Neural progenitor cell (in vitro differentiated cells): Measurements from ENCODE around the gene SLC25A29. TPM values are rescaled to one million over a fixed set of nuclear protein-coding genes. Genes with fewer than 3 reads are reported as not detected.

Experiments
- DNase-seq: peaks from one replicate; pipeline ENCODE4 v3.0.0-alpha.2; 2016; ENCODE audit warnings: low spot score
- H2AFZ ChIP-seq: fragments of 200-600 bp; sonication (generic); replicated peaks from 2 replicates; pipeline ENCODE4 v1.6.1; 2016; ENCODE audit warnings: antibody characterized with exemption
- H3F3A ChIP-seq: fragments of 200-600 bp; sonication (generic); 2 replicates; pipeline ENCODE4 v1.6.1; 2016; ENCODE audit warnings: antibody characterized with exemption, low read depth
- H3K27ac ChIP-seq: fragments of 200-600 bp; sonication (generic); 2 replicates; pipeline ENCODE4 v1.5.1; 2016; ENCODE audit warnings: mild to moderate bottlenecking
- H3K27me3 ChIP-seq: fragments of 200-600 bp; sonication (generic); 2 replicates; pipeline ENCODE4 v1.6.1; 2016; ENCODE audit warnings: mild to moderate bottlenecking, moderate library complexity
- H3K36me3 ChIP-seq: fragments of 200-600 bp; sonication (generic); 2 replicates; pipeline ENCODE4 v1.5.1; 2016
- H3K4me1 ChIP-seq: fragments of 200-600 bp; sonication (generic); 2 replicates; pipeline ENCODE4 v1.6.1; 2016; ENCODE audit warnings: mixed run types
- H3K4me2 ChIP-seq: fragments of 200-600 bp; sonication (generic); 2 replicates; pipeline ENCODE4 v1.6.1; 2016
- H3K4me3 ChIP-seq: fragments of 200-600 bp; sonication (generic); 2 replicates; pipeline ENCODE4 v1.5.1; 2016
- H3K79me2 ChIP-seq: fragments of 200-600 bp; sonication (generic); 2 replicates; pipeline ENCODE4 v1.6.1; 2016; ENCODE audit warnings: low read depth
- H3K9ac ChIP-seq: fragments of 200-600 bp; sonication (generic); 2 replicates; pipeline ENCODE4 v1.6.1; 2016
- H3K9me3 ChIP-seq: fragments of 200-600 bp; sonication (generic); 2 replicates; pipeline ENCODE4 v1.5.1; 2016; ENCODE audit warnings: low read depth
- H4K20me1 ChIP-seq: fragments of 200-600 bp; sonication (generic); 2 replicates; pipeline ENCODE4 v1.6.1; 2016; ENCODE audit warnings: low read depth
- H3K27ac Mint-ChIP-seq: 3 replicates; pipeline ENCODE4 v1.8.0; 2021; ENCODE audit warnings: mixed read lengths
- H3K27me3 Mint-ChIP-seq: 2 replicates; pipeline ENCODE4 v1.8.0; 2022; ENCODE audit warnings: low read depth, mild to moderate bottlenecking, inconsistent platforms, moderate library complexity, mixed read lengths; ENCODE audit not compliant: insufficient read depth
- H3K36me3 Mint-ChIP-seq: 3 replicates; pipeline ENCODE4 v1.8.0; 2021; ENCODE audit warnings: mixed read lengths
- H3K4me1 Mint-ChIP-seq: 3 replicates; pipeline ENCODE4 v1.8.0; 2021; ENCODE audit warnings: mixed read lengths
- H3K4me3 Mint-ChIP-seq: 3 replicates; pipeline ENCODE4 v1.8.0; 2021; ENCODE audit warnings: mild to moderate bottlenecking, moderate library complexity, mixed read lengths
- H3K9me3 Mint-ChIP-seq: 3 replicates; pipeline ENCODE4 v1.8.0; 2020; ENCODE audit warnings: mixed read lengths
- CTCF ChIP-seq: fragments of 200-600 bp; sonication (generic); IDR thresholded peaks from 2 replicates; pipeline ENCODE4 v1.5.1; 2017; ENCODE audit warnings: antibody characterized with exemption, mild to moderate bottlenecking
- EZH2 ChIP-seq: fragments of 200-600 bp; sonication (generic); IDR thresholded peaks from 2 replicates; pipeline ENCODE4 v1.6.1; 2017; ENCODE audit warnings: antibody characterized with exemption, mild to moderate bottlenecking, moderate library complexity
- EZH2phosphoT487 ChIP-seq: fragments of 200-600 bp; sonication (generic); IDR thresholded peaks from 2 replicates; pipeline ENCODE4 v1.6.1; 2017; ENCODE audit warnings: antibody characterized with exemption
- total RNA-seq: library from RNA; depleted of rRNA; stranded (reverse); fragments of >200 nt; gene quantifications from 2 replicates; pipeline ENCODE4 v1.2.3, GENCODE V29; 2015; ENCODE audit warnings: low replicate concordance

The SLC25A29 gene
- total RNA-seq, 1 donor from 2014 or later = 103 TPM

DNA sequence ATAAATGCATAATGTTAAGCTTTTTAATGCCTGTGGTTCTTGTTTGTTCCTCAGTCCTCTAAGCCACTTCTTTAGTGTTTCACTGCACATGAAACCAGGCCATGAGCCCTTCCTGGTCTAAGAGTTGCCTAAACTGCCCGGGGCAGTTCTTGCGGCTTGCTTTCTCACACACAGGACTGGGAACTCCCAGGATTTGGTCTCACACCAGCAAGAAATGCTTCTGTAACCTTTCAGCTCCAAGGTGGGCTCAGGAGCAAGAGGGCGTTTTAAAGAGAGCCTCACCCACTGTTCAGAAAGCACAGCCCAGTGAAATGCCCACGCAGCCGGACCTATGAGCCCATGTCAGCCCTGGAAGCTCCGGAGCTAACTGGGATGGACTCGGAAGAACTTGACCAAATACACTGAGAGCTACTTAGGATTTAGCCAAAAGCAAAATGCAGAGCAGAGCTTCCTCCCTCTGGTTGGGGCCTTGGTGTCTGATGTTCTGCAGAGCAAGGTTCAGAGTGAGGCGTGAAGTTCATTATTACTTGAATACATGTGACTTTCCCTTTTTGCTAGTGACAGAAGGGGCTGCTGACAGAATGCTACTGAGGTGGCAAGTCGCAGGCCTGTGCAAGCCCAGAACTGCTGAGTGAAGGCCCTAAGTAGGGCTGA, 23.4 kb downstream of the SLC25A29 start:
- Mint-ChIP-seq H3K4me3 (no peak overlapping the region), H3K27me3 (peaks cover 8% of the 10 kb centered on the region), H3K27ac (no peak overlapping the region), H3K36me3 (peaks cover 11% of the 10 kb centered on the region), H3K9me3 (no peaks in the 10 kb centered on the region), H3K4me1 (peaks cover 10% of the 10 kb centered on the region)
- Histone ChIP-seq H3K36me3 (peaks cover 3% of the 10 kb centered on the region), H3K4me3 (no peak overlapping the region), H3K4me1 (peaks cover 6% of the 10 kb centered on the region), H2AFZ (no peak overlapping the region), H3K79me2 (peaks cover 29% of the 10 kb centered on the region), H3K9ac (no peak overlapping the region), H3K9me3 (no peaks in the 10 kb centered on the region), H4K20me1 (peaks cover 81% of the 10 kb centered on the region), H3F3A (peaks cover 49% of the 10 kb centered on the region), H3K4me2 (no peak overlapping the region), H3K27ac (peak overlapping the region; percentile 23), H3K27me3 (no peaks in the 10 kb centered on the region)
- DNase-seq = no peak
- TF ChIP-seq CTCF (no peak), EZH2 (no peak), EZH2phosphoT487 (no peak)

DNA sequence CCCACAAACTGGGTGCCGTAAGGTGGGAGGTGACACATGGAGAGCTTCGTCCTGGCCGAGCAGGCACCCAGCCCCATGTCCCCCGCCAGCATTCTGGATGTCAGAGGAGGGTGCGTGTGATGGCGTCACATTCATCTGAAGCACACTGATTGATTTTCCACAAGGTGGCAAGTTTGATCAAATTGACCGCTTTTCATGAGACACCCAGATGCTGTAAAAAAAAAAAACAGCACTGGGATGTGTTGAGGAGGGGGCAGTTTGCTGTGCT, 24.2 kb downstream of the SLC25A29 start:
- Histone ChIP-seq H3K27me3 (no peaks in the 10 kb centered on the region), H3K4me1 (peaks cover 6% of the 10 kb centered on the region), H3K27ac (no peak overlapping the region), H3K9me3 (no peaks in the 10 kb centered on the region), H3K36me3 (peaks cover 7% of the 10 kb centered on the region), H3K4me3 (no peak overlapping the region), H3K9ac (no peak overlapping the region), H3F3A (peaks cover 45% of the 10 kb centered on the region), H4K20me1 (peaks cover 82% of the 10 kb centered on the region), H2AFZ (no peak overlapping the region), H3K79me2 (peaks cover 38% of the 10 kb centered on the region), H3K4me2 (no peak overlapping the region)
- no peak for DNase-seq
- Mint-ChIP-seq H3K9me3 (no peaks in the 10 kb centered on the region), H3K4me1 (peaks cover 6% of the 10 kb centered on the region), H3K27me3 (peaks cover 8% of the 10 kb centered on the region), H3K36me3 (peaks cover 14% of the 10 kb centered on the region), H3K4me3 (no peak overlapping the region), H3K27ac (no peak overlapping the region)
- no peak for TF ChIP-seq CTCF
- TF ChIP-seq EZH2phosphoT487 = no peak
- TF ChIP-seq EZH2 = no peak

DNA sequence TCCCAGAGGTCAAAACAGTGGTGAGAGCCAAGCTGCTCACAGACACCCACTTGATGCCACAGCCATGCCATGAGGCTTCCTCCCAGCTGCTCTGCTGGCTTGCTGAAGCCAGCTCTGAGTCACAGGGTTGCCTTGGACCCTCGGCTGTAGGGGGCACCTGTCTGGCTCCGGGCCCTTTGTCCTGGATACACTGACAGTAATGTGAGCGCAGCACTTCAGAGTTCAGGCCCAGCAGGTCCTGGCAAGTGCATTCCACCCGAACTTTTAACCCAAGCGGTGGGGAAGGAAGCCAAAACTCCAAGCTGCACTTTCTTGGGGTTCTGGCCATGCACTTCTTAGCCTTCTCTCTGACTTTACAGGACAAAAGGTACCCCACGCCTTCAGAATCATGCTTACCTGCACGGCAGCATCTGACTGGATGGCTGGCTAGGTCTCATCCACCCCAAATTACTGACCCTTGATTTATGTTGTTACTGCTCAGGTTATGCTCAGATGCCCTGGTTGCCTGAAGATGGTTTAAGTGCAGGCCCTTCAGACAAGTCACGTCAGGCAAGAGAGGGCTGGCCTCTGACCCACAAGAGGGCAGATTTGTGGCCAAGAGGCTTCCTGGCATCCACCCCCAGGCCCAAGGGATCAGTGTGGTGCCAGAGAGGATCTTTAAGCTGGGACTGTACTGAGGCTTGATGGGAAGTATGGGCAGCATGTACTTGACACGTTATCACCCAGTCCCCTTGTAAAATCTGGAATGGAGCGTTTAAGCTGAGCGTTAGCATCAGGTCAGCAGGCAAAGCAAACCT, 24.8 kb downstream of the SLC25A29 start:
- no peak for DNase-seq
- Histone ChIP-seq H3K79me2 (peaks cover 43% of the 10 kb centered on the region), H3K4me2 (no peak overlapping the region), H3F3A (peaks cover 39% of the 10 kb centered on the region), H3K4me1 (peaks cover 6% of the 10 kb centered on the region), H3K36me3 (peaks cover 7% of the 10 kb centered on the region), H3K9me3 (no peaks in the 10 kb centered on the region), H3K9ac (no peak overlapping the region), H4K20me1 (peaks cover 82% of the 10 kb centered on the region), H3K27ac (no peak overlapping the region), H2AFZ (no peak overlapping the region), H3K4me3 (no peak overlapping the region), H3K27me3 (no peaks in the 10 kb centered on the region)
- TF ChIP-seq EZH2 (no peak), CTCF (no peak), EZH2phosphoT487 (no peak)
- Mint-ChIP-seq H3K27me3 (peaks cover 8% of the 10 kb centered on the region), H3K4me1 (peaks cover 4% of the 10 kb centered on the region), H3K27ac (peak overlapping the region; percentile 53), H3K4me3 (no peak overlapping the region), H3K36me3 (peaks cover 15% of the 10 kb centered on the region), H3K9me3 (no peaks in the 10 kb centered on the region)
